H1 (cell line): ENCODE measurements around the gene SKAP1. TPM values are rescaled to one million over a fixed set of nuclear protein-coding genes. Genes with fewer than 3 reads are reported as not detected.

Experiments
- CTCF ChIA-PET: fragments of 300-600 bp; sonication (Branson Sonifier 250); formaldehyde crosslinking; loops from one replicate; lab custom pipeline; 2021; ENCODE audit not compliant: partially characterized antibody; lab: Charles Lee
- POLR2A ChIA-PET: fragments of 300-600 bp; sonication (Branson Sonifier 250); formaldehyde crosslinking; loops from one replicate; lab custom pipeline; 2021; ENCODE audit warnings: inconsistent platforms; ENCODE audit not compliant: partially characterized antibody; lab: Charles Lee
- DNase-seq, 2 experiments: peaks; one replicate each; pipeline versions ENCODE4 v3.0.0 to v3.0.0-alpha.2; 2010 to 2022; ENCODE audit warnings: low spot score in 2 of 2, low read depth in 1 of 2, mixed read lengths in 1 of 2
- FAIRE-seq: peaks from 2 replicates; lab custom pipeline; 2011; peaks lifted over from hg19 to GRCh38; lab: Jason Lieb, UNC
- H2AFZ ChIP-seq: 2 replicates; pipeline ENCODE4 v1.8.1; 2012; ENCODE audit warnings: low read length, inconsistent platforms
- H2AK5ac ChIP-seq: 2 replicates; pipeline ENCODE4 v1.6.1; 2013; ENCODE audit warnings: low read depth, low read length
- H2BK120ac ChIP-seq: replicated peaks from 2 replicates; pipeline ENCODE3; 2013; ENCODE audit warnings: low read depth, low read length, inconsistent platforms
- H2BK12ac ChIP-seq: 2 replicates; pipeline ENCODE4 v1.6.1; 2013; ENCODE audit warnings: low read depth, low read length
- H2BK15ac ChIP-seq: 2 replicates; pipeline ENCODE4 v1.6.1; 2013; ENCODE audit warnings: low read length
- H2BK20ac ChIP-seq: 2 replicates; pipeline ENCODE4 v1.6.1; 2013; ENCODE audit warnings: low read length
- H2BK5ac ChIP-seq: 2 replicates; pipeline ENCODE4 v1.6.1; 2013; ENCODE audit warnings: low read depth, low read length
- H3K14ac ChIP-seq: 2 replicates; pipeline ENCODE4 v1.6.1; 2013; ENCODE audit warnings: inconsistent platforms; ENCODE audit not compliant: insufficient read length
- H3K18ac ChIP-seq: 2 replicates; pipeline ENCODE4 v1.6.1; 2013; ENCODE audit warnings: low read length; ENCODE audit errors: extremely low read depth
- H3K23ac ChIP-seq: 2 replicates; pipeline ENCODE4 v1.6.1; 2013; ENCODE audit warnings: inconsistent platforms; ENCODE audit not compliant: insufficient read length
- H3K23me2 ChIP-seq: 2 replicates; pipeline ENCODE4 v1.6.1; 2013; ENCODE audit warnings: low read depth, low read length
- H3K27ac ChIP-seq: 2 replicates; pipeline ENCODE4 v1.6.1; 2011; ENCODE audit warnings: low read depth, low read length, inconsistent platforms
- H3K27me3 ChIP-seq, 4 experiments: replicated peaks in 1 of 4; 1 replicate in 1 of 4; 2 replicates in 3 of 4; pipeline versions ENCODE4 v1.6.1 to v1.8.1; 2011 to 2013; ENCODE audit warnings: low read length in 3 of 4, mild to moderate bottlenecking in 3 of 4, inconsistent platforms in 2 of 4, mixed read lengths in 2 of 4, moderate library complexity in 1 of 4; ENCODE audit not compliant: control insufficient read depth in 3 of 4, insufficient read depth in 3 of 4; ENCODE audit errors: extremely low read depth in 1 of 4
- H3K36me3 ChIP-seq, 4 experiments: 2 replicates each; pipeline versions ENCODE4 v1.6.1 to v1.8.1; 2011 to 2013; ENCODE audit warnings: mild to moderate bottlenecking in 4 of 4, low read length in 3 of 4, moderate library complexity in 2 of 4, control low read depth in 1 of 4, inconsistent platforms in 1 of 4; ENCODE audit not compliant: insufficient read depth in 4 of 4, control insufficient read depth in 2 of 4
- H3K4ac ChIP-seq: replicated peaks from 2 replicates; pipeline ENCODE3; 2013; ENCODE audit warnings: low read length, low read depth, mixed read lengths, inconsistent platforms; ENCODE audit not compliant: insufficient read length
- H3K4me1 ChIP-seq, 4 experiments: replicated peaks in 1 of 4; 1 replicate in 1 of 4; 2 replicates in 3 of 4; pipeline versions ENCODE4 v1.6.1 to v1.8.1; 2011 to 2013; ENCODE audit warnings: low read length in 3 of 4, inconsistent platforms in 2 of 4, mixed read lengths in 1 of 4; ENCODE audit not compliant: insufficient read depth in 4 of 4, control insufficient read depth in 3 of 4
- H3K4me2 ChIP-seq, 2 experiments: 2 replicates each; pipeline versions ENCODE4 v1.6.1 to v1.8.1; 2011 to 2013; ENCODE audit warnings: low read depth in 2 of 2, low read length in 2 of 2, control low read depth in 1 of 2, inconsistent platforms in 1 of 2, mild to moderate bottlenecking in 1 of 2; ENCODE audit not compliant: insufficient read depth in 1 of 2
- H3K4me3 ChIP-seq, 4 experiments: fragments of 200-600, 300-600 bp in 1 of 4; sonication (generic), shearing (Covaris generic), sonication (Bioruptor Twin) in 1 of 4; 2 replicates each; pipeline versions ENCODE4 v1.5.1 to v1.8.1; 2011 to 2016; ENCODE audit warnings: low read length in 4 of 4, low read depth in 3 of 4, control low read depth in 2 of 4, inconsistent platforms in 2 of 4, mild to moderate bottlenecking in 2 of 4, mixed read lengths in 1 of 4, moderate library complexity in 1 of 4; ENCODE audit not compliant: insufficient read depth in 2 of 4; ENCODE audit errors: extremely low read depth in 1 of 4
- H3K56ac ChIP-seq: replicated peaks from 2 replicates; pipeline ENCODE3; 2013; ENCODE audit warnings: low read depth, mild to moderate bottlenecking, mixed read lengths, low read length, inconsistent platforms; ENCODE audit not compliant: insufficient read length
- H3K79me1 ChIP-seq: 2 replicates; pipeline ENCODE4 v1.6.1; 2013; ENCODE audit warnings: low read depth, low read length, control low read depth
- H3K79me2 ChIP-seq, 2 experiments: 2 replicates each; pipeline versions ENCODE4 v1.6.1 to v1.8.1; 2012 to 2013; ENCODE audit warnings: low read length in 2 of 2, mild to moderate bottlenecking in 2 of 2, inconsistent platforms in 1 of 2; ENCODE audit not compliant: insufficient read depth in 2 of 2, control insufficient read depth in 1 of 2
- H3K9ac ChIP-seq, 4 experiments: replicated peaks in 1 of 4; 1 replicate in 1 of 4; 2 replicates in 3 of 4; pipeline versions ENCODE4 v1.6.1 to v1.8.1; 2011 to 2013; ENCODE audit warnings: low read depth in 3 of 4, low read length in 3 of 4, control low read depth in 2 of 4, mild to moderate bottlenecking in 2 of 4, moderate library complexity in 2 of 4, inconsistent platforms in 1 of 4; ENCODE audit errors: extremely low read depth in 1 of 4
- H3K9me3 ChIP-seq, 2 experiments: 2 replicates each; pipeline versions ENCODE4 v1.6.1 to v1.8.1; 2012 to 2013; ENCODE audit warnings: mild to moderate bottlenecking in 2 of 2, moderate library complexity in 2 of 2, control low read depth in 1 of 2, inconsistent platforms in 1 of 2, low read depth in 1 of 2, low read length in 1 of 2, mixed read lengths in 1 of 2; ENCODE audit not compliant: insufficient read depth in 2 of 2
- H4K20me1 ChIP-seq, 2 experiments: replicated peaks in 1 of 2; 2 replicates each; pipeline versions ENCODE3 to v1.8.1; 2011 to 2013; ENCODE audit warnings: inconsistent platforms in 2 of 2, low read length in 2 of 2, mild to moderate bottlenecking in 1 of 2; ENCODE audit not compliant: insufficient read depth in 2 of 2, control insufficient read depth in 1 of 2
- H4K5ac ChIP-seq: 2 replicates; pipeline ENCODE4 v1.6.1; 2013; ENCODE audit warnings: low read length, low read depth, mixed read lengths, inconsistent platforms; ENCODE audit not compliant: insufficient read length
- H4K8ac ChIP-seq: 2 replicates; pipeline ENCODE4 v1.8.0; 2013; ENCODE audit warnings: mild to moderate bottlenecking, moderate library complexity, low read length, inconsistent platforms; ENCODE audit not compliant: insufficient read depth; ENCODE audit errors: extremely low read depth
- H4K91ac ChIP-seq: replicated peaks from 2 replicates; pipeline ENCODE3; 2013; ENCODE audit warnings: low read length, mixed read lengths, inconsistent platforms; ENCODE audit not compliant: insufficient read length
- BCL11A ChIP-seq, 2 experiments: IDR thresholded peaks; one replicate each; pipeline ENCODE4 v1.6.1; 2011; ENCODE audit warnings: low read depth in 2 of 2, low read length in 2 of 2, mild to moderate bottlenecking in 2 of 2
- CBX5 ChIP-seq: fragments of 300-800, 300-1000 bp; sonication (generic); IDR thresholded peaks from 2 replicates; pipeline ENCODE4 v1.7.1; 2016; ENCODE audit warnings: antibody characterized with exemption, low read length, low read depth
- CEBPB ChIP-seq: IDR thresholded peaks from 2 replicates; pipeline ENCODE4 v1.6.1; 2012; ENCODE audit warnings: low read depth, low read length
- CHD2 ChIP-seq: IDR thresholded peaks from 2 replicates; pipeline ENCODE4 v1.6.1; 2012; ENCODE audit warnings: low read length, improper control_type of control experiment
- CTBP2 ChIP-seq: IDR thresholded peaks from 2 replicates; pipeline ENCODE4 v1.7.0; 2011; ENCODE audit warnings: borderline replicate concordance, mild to moderate bottlenecking, moderate library complexity, mixed read lengths, low read length; ENCODE audit not compliant: insufficient read depth, insufficient read length
- CTCF ChIP-seq, 3 experiments: IDR thresholded peaks; 1 replicate in 2 of 3; 2 replicates in 1 of 3; pipeline versions ENCODE4 v1.5.1 to v1.6.1; 2011; ENCODE audit warnings: low read length in 3 of 3, mild to moderate bottlenecking in 3 of 3, inconsistent platforms in 2 of 3, low read depth in 1 of 3, moderate library complexity in 1 of 3; ENCODE audit not compliant: insufficient read depth in 1 of 3; ENCODE audit errors: control extremely low read depth in 1 of 3
- FOSL1 ChIP-seq: IDR thresholded peaks from 2 replicates; pipeline ENCODE4 v1.6.1; 2011; ENCODE audit warnings: mild to moderate bottlenecking, low read depth, low read length, moderate library complexity; ENCODE audit not compliant: insufficient read depth
- JUND ChIP-seq: IDR thresholded peaks from 2 replicates; pipeline ENCODE4 v1.6.1; 2011; ENCODE audit warnings: mild to moderate bottlenecking, improper control_type of control experiment, low read length
- MAFK ChIP-seq: IDR thresholded peaks from 2 replicates; pipeline ENCODE4 v1.6.1; 2012; ENCODE audit warnings: low read depth, mild to moderate bottlenecking, improper control_type of control experiment, low read length
- NRF1 ChIP-seq: IDR thresholded peaks from 2 replicates; pipeline ENCODE4 v1.6.1; 2011; ENCODE audit warnings: mild to moderate bottlenecking, low read depth, low read length, improper control_type of control experiment
- POLR2A ChIP-seq, 2 experiments: IDR thresholded peaks; 1 replicate in 1 of 2; 2 replicates in 1 of 2; pipeline ENCODE4 v1.6.1; 2011; ENCODE audit warnings: low read depth in 2 of 2, low read length in 2 of 2, mild to moderate bottlenecking in 2 of 2; ENCODE audit errors: control extremely low read depth in 1 of 2
- RAD21 ChIP-seq, 2 experiments: IDR thresholded peaks in 1 of 2; conservative IDR thresholded peaks in 1 of 2; 2 replicates each; pipeline ENCODE4 v1.6.1; 2011; ENCODE audit warnings: low read depth in 2 of 2, low read length in 2 of 2, improper control_type of control experiment in 1 of 2, inconsistent platforms in 1 of 2, mild to moderate bottlenecking in 1 of 2, moderate library complexity in 1 of 2
- TAF1 ChIP-seq: IDR thresholded peaks from 2 replicates; pipeline ENCODE4 v1.6.1; 2011; ENCODE audit warnings: mild to moderate bottlenecking, low read depth, low read length
- TBP ChIP-seq: IDR thresholded peaks from 2 replicates; pipeline ENCODE4 v1.6.1; 2011; ENCODE audit warnings: low read depth, low read length, improper control_type of control experiment
- polyA plus RNA-seq, 7 experiments: library from polyadenylated mRNA; depleted of rRNA in 3 of 7; stranded (reverse) in 5 of 7; unstranded in 2 of 7; fragments of >200 nt in 5 of 7; fragments of 200-250 nt in 2 of 7; gene quantifications; 1 replicate in 5 of 7; 2 replicates in 1 of 7; 4 replicates in 1 of 7; pipeline versions ENCODE4 v1.2.1 to v1.2.3, GENCODE V29; 2011 to 2013; ENCODE audit warnings: missing spikeins in 2 of 7, mixed read lengths in 2 of 7
- total RNA-seq: library from RNA; stranded (reverse); fragmentation: NEBNext Ultra II Directional; extraction: Animal tissue kit (Norgen Biotek cat#: 25700); gene quantifications from 2 replicates; pipeline ENCODE4 v1.2.1, GENCODE V29; 2021

The SKAP1 gene
- total and polyA plus RNA-seq, 2 of the 8 experiments (the other 6 are each of a cell fraction or from before 2014, with no cell fraction given): not detected

- Histone ChIP-seq H3K27ac (no peak overlapping the region), H2BK120ac (no peak overlapping the region), H4K5ac (no peak overlapping the region), H2BK20ac (no peak overlapping the region), H3K18ac (no peak overlapping the region), H2AK5ac (no peak overlapping the region), H3K23ac (no peak overlapping the region), H2BK5ac (no peak overlapping the region), H3K23me2 (no peaks in the 10 kb centered on the region), H3K4ac (no peak overlapping the region), H3K4me1 (peaks cover 0 to 3% (median 0%) of the 10 kb centered on the region in 4 experiments; a peak in 2 of 7 replicates), H2BK12ac (no peak overlapping the region), H4K20me1 (no peaks in the 10 kb centered on the region), H2AFZ (no peak overlapping the region), H3K56ac (no peak overlapping the region), H4K8ac (no peak overlapping the region), H3K14ac (no peak overlapping the region), H3K4me2 (no peak overlapping the region), H3K36me3 (no peaks in the 10 kb centered on the region), H3K9ac (no peak overlapping the region), H3K4me3 (no peak overlapping the region), H3K79me2 (no peaks in the 10 kb centered on the region), H3K9me3 (no peaks in the 10 kb centered on the region), H4K91ac (no peak overlapping the region), H3K27me3 (peaks cover 11 to 31% (median 27%) of the 10 kb centered on the region in 4 experiments), H2BK15ac (no peak overlapping the region), H3K79me1 (no peaks in the 10 kb centered on the region)
- ChIA-PET CTCF (interaction anchor here (0.9 to 1.2 kb wide), 2 partner anchors 13 to 43 kb away, joined by 3 read pairs; no protein-coding TSS in a partner anchor), POLR2A (no interaction called here)
- TF ChIP-seq CHD2 (no peak), CTBP2 (no peak), FOSL1 (no peak), BCL11A (IDR thresholded peaks at IDR 0.05; ENCODE audit: low read depth in 2 of 2, low read length in 2 of 2) (no peak), CBX5 (no peak), CEBPB (no peak), TAF1 (no peak), POLR2A (IDR thresholded peaks at IDR 0.05; ENCODE audit: control extremely low read depth in 1 of 2, low read depth in 2 of 2, low read length in 2 of 2) (no peak), MAFK (no peak), TBP (no peak), CTCF (IDR thresholded peaks at IDR 0.05; ENCODE audit: control extremely low read depth in 1 of 3, insufficient read depth in 1 of 3, low read depth in 1 of 3, low read length in 3 of 3) (no peak), RAD21 (IDR thresholded peaks at IDR 0.05 in 1 of 2, conservative IDR thresholded peaks at IDR 0.05 in 1 of 2; ENCODE audit: low read depth in 2 of 2, low read length in 2 of 2) (no peak), JUND (no peak), NRF1 (no peak)
- DNase-seq (no peak), FAIRE-seq (no peak)
Measured at GRCh38 chr17:48427598-48427997, 2.4 kb downstream of the SKAP1 start.
